ENCODE results near the gene PTPRD.
"Not testable (repeated sequence)": the region's sequence is repeated elsewhere in the genome, so short reads cannot be mapped to it uniquely, and the experiment has no call there.

Gene PTPRD

DNA sequence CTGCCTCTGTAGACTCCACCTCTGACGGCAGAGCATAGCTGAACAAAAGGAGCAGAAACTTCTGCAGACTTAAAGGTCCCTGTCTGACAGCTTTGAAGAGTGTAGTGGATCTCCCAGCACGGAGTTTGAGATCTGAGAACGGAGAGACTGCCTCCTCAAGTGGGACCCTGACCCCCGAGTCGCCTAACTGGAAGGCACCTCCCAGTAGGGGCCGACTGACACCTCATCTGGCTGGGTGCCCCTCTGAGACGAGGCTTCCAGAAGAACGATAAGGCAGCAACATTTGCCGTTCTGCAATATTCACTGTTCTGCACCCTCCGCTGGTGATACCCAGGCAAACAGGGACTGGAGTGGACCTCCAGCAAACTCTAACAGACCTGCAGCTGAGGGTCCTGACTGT, 1186.3 kb downstream of the PTPRD start:
- DNase-seq = not testable (repeated sequence)

DNA sequence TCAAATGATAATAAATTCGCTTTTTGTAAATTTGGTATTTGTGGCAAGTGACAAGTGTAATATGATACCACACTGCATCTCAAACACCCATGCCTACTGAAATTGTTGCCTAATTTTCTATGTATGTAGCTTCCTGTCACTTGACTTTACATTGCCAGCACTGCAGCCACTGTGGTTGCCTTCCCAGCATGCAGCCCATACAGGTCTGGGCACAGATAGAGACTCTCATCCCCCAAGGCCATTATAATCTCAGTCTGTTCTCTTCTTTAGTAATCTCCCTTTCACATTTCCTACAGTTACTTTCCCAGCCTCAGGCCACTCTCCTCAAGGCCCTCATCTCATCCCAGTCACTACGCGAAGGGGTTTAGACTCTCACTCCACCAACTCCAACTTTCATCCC, 1200.6 kb downstream of the PTPRD start:
- no peak for DNase-seq

DNA sequence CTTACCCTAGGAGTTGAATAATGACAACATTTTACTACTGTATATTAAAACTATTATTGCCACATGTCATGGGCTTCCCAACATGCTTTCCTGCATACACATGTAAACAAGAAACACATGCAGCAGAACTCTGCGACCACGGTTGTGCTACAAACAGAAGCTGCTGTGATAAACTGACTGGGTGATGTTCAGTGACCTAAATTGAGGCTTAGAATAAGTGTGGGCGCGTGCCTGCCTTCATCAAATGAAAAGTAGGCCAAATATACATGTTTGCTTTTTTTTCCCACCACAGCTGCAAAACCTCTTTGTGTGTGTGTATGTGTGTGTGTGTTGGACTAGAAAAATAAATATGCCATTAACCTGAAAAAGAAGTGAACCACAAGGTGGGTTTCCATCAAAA, 1202.1 kb downstream of the PTPRD start:
- DNase-seq = no peak

DNA sequence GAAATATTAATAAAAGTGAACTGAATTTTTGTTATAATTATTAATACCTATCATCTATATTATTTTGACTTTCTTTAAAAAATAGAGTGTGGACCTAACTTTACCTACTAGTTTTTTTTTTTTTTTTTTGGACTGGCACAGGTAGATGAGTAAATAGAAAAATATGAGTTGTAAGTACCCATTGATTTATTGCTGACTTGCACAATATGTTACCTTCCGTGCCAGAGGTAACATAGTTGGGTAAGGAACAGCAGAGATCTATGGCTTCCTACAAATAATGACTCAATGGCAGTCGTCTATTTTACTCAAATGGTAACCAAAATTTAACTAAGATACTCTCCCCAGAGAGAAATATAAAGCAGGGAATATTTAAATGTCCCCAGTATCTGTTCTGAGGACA, 1212.8 kb downstream of the PTPRD start:
- DNase-seq = no peak

DNA sequence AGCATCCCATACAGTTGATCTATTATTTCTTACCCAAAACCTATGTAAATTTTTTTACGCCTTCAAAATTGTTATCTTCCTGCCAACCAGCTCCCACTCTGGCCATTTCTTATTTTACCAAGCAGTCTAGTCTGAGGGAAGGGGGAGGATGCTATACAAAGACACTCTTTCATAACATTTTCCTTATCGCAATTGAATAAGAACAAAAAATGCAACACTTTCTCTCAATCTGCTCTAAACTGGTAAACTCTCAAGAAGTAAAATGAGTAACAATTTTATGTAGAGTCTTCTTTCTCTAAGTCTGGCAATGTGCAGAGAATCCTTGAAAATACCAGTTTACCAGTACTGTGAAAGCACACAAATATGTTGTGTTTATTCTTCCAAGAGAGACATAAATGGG, 1216.3 kb downstream of the PTPRD start:
- no peak for DNase-seq

DNA sequence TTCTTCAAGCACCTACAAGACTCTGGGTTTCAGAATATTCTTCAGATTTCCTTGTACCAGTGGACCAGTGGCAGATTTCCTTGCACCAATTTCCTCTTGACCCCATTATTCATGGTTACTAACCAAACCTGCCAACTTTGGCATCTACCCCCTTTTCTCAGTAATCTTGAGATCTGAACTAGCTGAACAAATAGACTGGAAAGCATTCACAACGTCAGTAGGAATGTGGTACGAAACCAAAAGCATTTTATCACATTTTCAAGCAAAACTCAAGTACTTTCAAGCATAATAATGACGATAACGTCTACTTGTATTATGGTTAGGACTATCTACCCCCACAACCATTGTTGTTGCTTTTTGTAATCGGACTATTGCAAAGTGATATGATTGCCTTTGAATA, 1217.3 kb downstream of the PTPRD start:
- DNase-seq = no peak

DNA sequence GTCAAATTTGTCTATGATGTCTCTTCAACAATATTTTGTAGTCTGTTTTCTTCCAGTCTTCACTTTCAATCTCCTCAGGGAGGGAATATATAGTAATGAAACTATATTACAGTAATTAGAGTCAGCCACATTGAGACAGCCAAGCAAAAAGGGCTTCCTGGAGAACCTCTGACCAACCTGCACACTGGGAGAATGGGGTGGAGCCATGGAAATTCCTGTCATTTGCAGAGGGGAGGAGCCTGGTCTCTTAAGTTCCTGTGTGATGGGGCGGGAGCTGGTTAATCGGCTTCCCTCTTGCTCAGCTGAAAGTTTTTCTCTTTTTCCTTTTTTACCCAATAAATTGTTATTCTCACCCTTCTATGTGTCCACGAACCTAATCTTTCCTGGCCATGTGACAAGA, 1220.0 kb downstream of the PTPRD start:
- no peak for DNase-seq

DNA sequence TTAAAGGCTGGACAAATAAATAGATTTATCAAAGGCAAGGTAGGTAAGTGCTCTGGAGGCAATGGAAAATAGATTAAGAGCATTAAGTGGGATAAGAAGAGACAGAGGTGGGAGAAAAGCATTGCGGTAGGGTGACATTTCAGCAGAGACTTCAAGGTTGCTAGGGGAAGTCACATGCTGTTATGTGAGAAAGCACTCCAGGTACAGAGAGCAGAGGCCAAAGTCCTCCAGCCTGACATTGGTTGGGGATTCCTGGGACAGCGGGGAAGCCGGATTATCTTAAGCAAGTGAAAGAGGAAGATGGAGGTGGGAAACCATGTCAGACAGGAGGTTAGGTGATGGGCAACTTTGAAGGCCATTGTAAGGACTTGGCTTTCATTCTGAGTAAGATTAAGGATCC, 1222.9 kb downstream of the PTPRD start:
- DNase-seq = no peak

DNA sequence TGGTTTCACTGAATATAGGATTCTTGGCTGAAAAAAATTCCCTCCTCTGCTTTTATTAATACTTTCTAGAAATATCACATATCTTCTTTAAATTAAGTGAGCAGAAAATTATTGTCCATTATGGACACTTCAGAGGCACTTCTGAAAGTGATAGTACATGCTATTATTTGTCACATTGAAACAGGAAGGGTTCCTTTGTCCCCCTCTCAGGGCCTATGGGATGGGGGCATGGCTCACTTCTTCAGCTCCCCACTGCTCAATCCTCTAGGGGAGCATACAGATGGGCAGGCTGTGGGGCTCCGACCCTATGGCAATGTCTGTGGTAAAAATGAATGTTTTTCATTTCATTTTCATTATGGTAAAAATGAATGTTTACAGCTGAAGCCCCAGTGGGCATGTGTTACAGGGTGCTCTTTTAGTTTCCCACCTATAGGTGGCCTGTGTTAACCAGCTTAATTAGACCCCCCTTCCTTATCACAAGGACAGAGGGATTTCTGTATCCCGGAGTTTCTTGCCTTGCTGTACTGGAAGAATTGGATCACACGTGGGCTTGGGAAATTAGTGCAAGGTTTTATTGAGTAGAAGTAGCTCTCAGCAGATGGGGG, 1225.2 kb downstream of the PTPRD start:
- DNase-seq = no peak

DNA sequence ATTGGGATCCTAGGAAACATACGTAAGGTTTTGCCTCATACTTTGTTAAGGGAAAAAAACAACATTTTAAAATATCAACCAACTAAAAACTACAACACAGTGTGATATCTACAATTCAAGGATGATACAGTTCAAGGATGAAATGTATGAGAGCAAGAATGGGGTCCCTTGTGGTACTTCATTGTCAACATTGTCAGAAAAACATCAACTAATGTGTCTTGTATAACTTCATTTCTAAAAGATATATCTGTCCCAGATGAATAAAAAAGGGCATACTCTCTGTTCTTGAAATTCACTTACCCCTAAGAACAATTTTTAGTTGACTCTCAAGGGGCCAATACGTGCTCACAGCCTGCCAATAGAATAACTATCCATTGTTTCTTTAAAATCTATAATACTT, 1250.5 kb downstream of the PTPRD start:
- DNase-seq = no peak

DNA sequence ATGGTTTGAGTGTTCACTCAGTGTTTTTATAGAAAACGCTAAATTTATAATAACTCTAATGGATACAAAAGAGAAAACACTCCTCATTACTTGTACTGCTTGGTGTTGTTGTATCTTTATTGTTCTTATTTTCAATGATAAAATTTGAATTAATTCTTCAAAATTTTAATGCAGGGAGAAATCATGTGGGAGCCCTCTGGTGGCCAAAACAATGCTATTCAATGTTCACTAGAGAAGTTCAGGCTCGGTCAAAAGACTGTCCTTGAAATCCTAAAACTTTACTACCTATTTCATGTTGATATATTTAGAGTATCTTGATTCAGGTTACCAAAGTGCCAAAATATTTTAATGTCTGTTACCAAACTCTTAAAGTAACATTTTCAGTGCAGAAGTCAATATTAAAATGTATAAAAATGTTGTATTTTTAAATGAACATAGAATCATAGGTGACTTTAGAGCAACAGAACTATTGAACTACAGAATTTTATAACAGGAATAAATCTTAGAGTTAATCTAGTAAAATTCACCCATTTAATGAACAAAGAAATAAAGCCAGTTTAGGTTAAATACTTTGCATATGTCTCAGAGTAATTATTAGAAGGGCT, 1259.8 kb downstream of the PTPRD start:
- DNase-seq = no peak

DNA sequence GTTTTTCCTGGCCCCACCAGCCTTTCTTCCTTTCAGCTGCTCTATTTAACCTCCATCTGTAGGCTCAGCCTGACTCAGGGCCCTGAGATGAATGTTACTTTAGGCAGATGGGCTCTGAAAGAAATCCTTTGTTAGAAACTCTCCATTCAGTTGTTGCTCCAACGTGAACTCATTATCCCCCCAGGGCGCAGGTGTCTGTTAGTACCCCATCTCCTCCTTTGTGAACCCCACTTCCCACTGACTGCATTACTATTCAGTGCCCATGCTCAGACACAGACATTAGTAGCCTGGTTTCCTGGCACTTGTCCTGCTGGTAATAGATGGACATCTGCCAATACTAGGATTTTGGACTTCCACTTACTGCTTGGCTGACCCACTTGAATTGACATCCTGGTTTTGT, 1271.6 kb downstream of the PTPRD start:
- no peak for DNase-seq

DNA sequence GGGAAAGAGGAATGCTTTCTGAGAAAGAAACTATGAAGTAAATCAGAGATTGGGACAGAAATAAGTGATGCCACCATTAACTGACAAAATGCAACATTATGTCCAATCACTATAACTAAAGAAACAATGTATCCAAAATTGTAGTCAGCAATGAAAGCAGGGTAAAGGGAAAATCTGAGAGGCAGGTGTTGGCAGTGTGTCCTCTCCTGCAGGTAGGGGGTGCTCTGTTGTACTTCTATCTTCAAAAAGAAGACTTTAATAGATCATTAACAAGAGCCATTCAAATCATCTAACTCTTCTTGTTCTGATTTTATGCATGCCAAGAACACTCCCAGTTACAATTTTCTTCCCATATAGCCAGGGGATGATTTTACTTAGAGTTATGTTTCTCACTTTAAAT, 1275.7 kb downstream of the PTPRD start:
- no peak for DNase-seq

DNA sequence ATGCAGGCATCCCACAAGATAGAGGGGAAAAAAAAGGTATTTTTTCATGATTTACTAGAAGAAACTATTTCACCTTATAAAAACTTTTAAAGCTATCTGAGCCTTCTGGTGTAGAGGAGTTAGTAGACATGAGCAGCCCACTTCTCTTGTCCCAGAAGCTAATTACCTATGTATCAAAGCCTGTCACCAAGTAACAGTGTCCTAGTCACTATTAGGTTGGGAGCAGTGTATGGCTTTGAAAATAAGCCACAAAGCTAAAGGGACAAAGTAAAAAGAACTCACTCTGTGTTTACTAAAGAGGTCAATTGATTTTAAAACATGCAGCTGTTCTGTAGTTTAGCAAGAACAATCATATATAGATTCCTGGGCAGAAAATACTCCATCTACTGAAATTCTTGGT, 1286.1 kb downstream of the PTPRD start:
- no peak for DNase-seq

DNA sequence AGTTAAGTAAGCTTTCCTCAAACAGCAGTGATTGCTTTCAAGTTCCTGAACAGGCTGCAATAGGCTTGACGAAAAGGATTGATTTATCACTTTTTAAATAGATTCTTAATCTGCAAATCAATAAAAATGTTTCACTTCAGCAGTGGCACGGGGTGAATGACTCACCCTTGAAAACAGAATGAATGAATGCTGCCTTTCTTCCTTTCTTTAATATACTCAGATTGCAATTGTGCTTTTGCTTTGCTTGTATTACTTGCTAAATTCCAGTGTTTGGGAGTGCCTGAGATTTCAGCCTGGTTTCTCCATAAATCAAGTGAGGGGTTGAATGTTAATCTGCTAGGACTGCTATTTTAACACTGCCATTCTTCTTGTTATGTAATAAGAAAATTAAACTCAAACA, 1293.8 kb downstream of the PTPRD start:
- no peak for DNase-seq

DNA sequence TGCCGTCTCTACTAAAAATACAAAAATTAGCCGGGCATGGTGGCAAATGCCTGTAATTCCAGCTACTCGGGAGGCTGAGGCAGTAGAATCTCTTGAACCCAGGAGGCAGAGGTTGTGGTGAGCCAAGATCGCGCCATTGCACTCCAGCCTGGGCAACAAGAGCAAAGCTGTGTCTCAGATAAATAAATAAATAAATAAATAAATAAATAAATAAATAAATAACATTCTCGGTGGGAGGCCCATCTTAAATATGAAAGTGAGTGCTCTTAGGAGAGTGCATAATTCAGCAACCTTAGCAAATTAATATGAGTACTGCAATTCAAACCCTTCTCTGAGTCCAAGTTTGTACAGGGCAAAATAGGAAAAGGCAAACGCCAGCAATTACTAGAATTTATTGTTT, 1302.1 kb downstream of the PTPRD start:
- DNase-seq = not testable (repeated sequence)

DNA sequence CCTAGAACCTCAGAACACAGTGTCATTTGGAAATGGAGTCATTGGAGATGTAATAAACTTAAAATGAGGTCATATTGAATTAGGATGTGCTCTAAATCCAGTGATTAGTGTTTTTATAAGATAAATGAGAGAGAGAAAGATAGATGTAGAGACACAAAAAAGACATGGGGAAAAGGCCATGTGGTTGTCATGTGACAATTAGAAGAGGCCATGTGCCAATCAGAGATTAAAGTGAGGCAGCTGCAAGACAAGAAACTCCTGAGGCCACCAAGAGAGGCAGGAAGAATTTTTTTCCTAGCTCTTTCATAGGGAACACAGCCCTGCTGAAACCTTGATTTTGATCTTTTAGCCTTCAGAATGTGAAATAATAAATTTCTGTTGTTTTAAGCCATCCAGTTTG, 1307.2 kb downstream of the PTPRD start:
- DNase-seq = no peak

DNA sequence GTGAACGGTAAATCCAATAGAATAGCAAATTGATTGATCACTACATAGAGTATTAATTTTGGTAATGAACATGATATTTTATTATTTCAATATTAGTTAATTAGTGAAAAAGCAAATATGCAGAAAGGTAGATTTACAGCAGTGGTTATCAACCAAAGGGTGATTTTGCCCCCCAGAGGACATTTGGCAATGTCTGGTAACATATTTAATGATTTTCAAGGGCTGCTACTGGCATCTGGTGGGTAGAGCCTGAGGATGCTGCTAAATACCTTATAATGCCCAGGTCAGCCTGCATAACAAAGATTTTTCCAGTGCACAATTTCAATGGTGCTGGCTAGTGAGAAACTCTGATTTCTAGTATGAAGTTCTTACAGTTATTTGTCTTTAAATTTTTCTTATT, 1313.7 kb downstream of the PTPRD start:
- DNase-seq = no peak

DNA sequence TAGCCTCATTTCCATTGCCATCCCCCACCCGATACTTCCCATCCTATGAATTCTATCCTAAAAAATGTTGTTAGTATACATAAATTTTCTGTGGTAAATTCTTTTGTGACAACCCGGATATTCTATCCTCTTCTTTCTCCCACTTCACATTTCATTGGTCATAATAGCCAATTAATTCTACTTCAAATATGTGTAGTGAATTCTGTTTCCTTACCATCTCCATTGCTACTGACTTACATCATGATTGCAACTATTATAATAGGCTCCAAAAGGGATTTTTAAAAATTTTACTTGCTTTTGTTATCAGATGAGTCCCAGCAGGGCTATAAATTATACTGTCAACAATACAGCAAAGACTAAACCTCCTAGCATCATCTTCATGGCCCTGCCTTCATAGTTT, 1326.8 kb downstream of the PTPRD start:
- DNase-seq = no peak

DNA sequence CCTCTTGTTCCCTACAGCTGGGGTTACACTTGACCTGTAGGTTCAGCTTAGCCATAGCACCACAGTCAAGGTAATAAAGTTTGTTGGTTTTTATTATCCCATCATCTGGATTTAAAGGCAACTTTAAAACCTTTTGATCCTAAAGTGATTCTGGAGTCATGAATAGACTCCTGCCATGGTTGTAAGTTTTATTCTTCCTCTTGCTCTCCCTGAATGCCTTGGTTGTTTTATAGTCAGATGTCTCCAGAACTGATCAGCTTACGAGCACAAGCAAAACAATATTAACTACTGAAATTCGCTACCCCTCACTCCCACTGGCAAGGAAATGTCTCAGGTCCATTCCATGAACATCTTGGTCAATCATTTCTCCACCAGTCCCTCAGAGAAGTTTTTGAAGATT, 1328.6 kb downstream of the PTPRD start:
- no peak for DNase-seq

DNA sequence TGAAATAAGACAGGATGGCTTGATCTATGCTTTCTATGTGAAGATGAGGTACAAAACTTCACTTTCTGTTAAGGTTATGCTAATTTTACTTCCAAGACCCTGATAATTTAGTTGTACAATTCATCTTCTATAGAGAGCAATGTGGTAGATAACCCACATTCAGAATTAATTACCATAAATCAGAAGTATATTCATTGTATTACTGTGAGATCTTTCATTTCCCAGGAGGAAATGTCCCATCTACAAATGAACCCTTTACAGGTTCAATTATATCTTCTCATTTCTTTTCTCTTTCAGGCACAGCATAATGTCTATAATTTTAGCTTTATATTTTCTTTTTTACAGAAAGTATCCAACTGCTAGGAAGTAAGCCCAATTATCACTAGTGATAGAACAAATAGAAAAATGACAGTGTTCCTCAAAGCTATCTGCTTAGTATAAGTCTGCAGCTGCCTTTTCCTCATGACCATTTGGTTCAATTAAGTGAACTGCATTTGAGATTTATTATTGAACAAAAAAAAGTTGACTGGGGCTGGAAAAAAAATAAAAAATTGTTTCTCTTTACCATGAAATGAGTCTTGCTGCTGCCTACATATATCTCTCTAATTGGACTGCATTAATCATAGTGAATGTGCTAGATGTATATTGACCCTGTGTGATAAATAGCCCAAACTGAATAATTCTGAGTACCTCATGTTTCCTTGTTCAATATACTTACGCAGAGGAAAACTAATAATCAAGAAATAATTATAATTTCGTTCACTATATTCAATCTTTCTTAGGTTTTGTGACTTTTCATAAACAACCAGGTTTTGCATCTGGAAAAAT, 1329.4 kb downstream of the PTPRD start:
- DNase-seq = no peak

DNA sequence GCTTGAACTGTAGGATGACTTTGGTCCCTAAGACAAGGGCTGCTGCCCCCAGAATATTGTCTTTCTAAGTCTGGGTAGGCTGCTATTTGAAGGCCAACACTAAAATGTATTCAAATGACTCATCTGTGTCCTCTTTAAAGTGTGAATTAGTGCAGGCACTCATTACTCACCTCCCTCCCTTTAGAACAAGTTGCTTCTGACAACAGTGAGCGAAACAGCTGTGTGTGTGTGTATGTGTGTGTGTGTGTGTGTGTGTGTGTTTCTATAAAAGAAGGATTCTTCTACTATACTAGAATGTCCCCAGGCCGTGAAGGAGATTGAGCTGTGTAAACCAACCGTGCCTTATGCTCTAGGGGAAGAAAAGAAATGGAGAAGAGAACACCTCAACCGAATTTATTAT, 1337.2 kb downstream of the PTPRD start:
- DNase-seq = no peak

DNA sequence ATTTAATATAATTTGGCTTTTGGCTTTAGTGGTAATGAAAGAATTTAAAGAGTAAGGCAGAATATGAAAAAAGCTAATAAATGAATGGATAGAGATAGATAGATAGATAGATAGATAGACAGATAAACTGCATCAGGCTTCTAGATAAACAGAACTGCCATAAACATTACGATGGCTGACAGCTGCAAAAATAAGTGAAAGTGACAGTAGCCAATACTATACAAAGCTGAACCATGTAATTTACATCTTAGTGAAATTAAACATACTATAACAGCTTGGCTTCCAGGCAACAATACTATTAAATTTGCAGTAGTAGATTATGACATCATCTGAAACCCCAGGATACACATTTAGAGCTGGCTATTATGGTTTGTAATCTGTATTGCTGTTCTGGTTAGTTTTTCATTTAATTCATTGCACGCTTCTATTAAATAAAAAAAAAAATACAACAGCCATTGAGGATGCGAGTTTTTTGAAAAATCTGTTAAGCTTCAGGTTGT, 1354.8 kb downstream of the PTPRD start:
- DNase-seq = no peak

DNA sequence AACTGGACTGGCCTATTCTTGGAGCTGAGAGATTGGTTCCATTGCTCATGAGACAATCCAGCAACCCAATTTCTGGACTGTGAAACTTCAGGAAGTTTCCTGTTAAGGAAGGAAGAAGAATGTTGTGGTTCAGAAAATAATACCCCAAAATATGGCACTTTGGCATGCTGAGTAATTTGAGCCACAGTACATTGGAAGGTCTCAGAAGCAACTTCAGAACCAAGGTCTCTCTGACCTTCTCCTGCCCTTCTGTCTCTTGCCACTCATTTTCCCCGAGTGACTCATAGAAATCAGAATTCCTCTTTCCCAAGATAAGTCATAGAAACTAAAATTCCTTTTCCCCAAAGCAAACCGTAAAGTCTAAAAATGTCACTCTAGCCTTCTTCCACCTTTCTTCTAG, 1366.1 kb downstream of the PTPRD start:
- DNase-seq = no peak
